ENCODE measurements around the gene PTPN14.

PTPN14 gene

GRCh38 chr1:214567481-214567980 lies 16.1 kb upstream of the PTPN14 start:
- no peak for DNase-seq

DNA sequence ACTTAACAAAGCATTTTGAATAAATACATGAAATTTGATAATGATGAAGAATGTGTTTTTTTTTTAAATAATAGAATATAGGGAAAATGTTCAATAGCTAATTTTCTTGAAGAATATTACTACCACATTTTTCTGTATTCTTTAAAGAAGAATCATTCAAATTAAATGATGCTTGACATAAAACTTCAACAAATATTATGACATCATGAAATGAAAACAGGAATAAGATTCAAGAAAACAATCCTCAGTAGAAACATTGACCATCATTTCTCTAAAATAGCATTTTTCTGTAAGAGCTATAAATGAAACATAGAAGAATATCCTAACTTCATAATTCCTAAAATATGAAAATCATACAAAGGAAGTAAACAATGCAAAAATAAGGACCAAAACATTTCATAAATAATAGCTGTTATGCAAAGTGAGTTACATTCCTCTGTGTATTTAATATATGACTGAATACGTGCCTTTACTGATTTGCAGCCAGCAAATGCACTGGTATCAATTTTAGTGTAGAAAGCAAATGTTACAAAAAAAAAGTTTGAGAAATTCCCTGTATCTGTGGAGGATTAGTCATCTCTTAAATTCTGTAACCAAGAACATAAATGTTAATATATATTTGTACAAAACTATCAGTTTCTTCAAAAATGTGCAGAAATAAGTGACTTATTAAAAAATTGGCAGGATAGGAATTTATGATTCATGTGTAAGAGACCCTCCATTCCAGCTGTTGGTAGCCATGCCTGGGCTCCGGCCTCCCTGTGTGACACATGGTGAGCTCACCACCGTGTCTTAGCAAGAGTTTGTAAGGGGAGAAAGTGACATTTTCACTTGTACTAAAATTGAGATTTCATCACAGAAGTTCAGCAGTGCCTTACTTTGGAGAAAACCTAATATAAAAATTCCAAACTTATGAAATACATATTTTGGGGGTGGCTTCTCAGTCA lies 15.0 kb upstream of the PTPN14 start:
- DNase-seq = no peak

DNA sequence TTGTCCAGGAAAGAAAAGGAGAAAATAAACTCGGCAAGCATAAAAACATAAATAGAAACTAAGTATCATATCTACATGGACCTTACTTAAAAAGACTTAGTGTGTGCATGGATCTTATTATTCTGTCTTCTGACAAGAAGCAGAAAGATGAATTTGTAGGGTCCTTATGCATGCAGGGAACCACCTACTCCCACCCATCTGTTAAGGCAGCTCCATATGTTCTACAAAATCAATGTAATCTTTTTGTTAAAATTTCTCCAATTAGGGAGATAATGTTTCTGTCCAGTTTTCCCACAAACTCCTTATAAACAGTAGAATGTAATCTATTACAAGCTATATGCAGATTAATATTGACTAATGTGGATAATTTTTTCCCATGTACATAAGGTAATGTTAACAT lies 13.9 kb upstream of the PTPN14 start:
- DNase-seq = no peak

DNA sequence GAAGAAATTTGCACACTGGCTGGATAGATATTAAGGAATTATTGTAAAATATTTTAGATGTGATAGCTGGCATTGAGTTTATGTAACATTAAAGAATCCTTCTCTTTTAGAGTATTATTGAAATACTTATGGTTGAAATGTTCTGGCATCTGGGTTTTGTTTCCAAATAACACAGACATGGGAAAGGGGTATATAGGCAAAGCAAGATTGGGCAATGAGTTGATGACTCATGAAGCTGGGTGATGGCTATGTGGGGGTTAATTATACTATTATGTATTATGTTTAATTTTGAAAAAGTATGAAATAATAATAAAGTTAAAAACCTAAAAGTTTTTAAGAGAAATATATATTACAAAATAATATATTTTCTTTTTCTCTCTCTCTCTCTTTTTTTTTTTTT lies 12.5 kb upstream of the PTPN14 start:
- DNase-seq = no peak

DNA sequence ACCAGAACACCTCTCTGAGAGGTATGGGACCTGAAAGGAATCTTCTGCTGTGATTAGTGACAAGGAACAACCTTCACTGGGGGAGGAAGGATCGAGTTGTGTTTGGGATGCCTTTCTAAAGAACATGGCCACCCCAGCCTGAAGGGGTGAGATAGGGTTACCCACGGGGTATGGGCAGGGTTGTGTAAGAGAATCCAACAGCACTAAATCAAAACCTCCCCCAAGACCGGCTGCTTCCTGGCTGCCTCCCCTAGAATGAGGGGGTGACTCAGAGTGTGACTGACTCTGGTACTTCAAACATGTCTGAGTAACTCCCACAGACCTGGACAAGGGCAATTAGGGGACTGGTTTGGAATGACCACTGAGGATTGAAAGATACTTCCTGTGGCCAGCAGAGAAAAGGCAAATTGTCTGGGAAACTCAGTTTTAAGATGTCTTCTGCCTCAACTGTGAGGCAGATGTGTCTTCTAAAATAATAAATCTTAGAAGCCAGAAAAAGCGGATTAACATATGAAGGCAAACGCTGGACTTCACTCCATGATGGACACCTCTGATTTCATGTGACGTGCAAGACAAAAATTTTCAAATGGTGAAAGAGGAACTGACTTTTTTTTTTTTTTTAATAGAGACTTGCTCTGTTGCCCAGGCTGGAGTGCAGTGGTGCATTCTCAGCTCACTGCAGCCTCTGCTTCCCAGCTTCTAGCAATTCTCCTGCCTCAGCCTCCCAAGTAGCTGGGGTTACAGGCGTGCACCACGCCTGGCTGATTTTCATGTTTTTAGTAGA lies 6.7 kb upstream of the PTPN14 start:
- no peak for DNase-seq

DNA sequence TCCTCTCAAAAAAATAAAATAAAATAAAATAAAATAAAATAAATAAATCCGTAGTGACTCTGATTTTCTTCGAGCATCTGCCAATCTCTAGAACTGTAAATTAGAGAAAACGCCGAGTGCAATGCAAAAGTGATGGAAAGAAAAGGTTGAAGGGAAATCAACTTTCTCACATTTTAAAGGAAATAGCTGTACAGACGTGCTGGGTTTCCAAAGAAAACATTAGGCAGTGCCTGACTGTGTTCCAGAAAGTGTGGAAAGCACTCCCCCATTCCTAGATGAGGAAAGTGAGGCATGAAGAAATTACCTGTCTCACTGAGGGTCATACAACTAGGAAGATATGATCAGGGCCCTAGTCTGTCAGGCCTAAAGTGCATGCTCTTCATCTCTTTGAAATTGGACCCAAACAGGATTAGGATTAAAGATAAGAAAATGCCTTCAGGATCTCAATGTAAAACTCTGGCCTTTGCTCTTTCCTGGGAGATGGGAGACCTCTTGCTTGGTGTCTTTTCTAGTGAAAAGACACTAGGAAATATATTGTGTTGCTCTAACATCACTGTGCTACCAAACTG lies 1.8 kb upstream of the PTPN14 start:
- no peak for DNase-seq

GRCh38 chr1:214552174-214552608 lies 789 bp upstream of the PTPN14 start:
- no peak for DNase-seq

- no peak for DNase-seq
These were observed 456 bp downstream of the PTPN14 start for GRCh38 chr1:214550857-214551435.

GRCh38 chr1:214550013-214550856 lies 1.2 kb downstream of the PTPN14 start:
- DNase-seq = no peak

GRCh38 chr1:214549604-214550003 lies 1.8 kb downstream of the PTPN14 start:
- DNase-seq = no peak

- DNase-seq = no peak
These were observed 2.4 kb downstream of the PTPN14 start for GRCh38 chr1:214548988-214549387.

DNA sequence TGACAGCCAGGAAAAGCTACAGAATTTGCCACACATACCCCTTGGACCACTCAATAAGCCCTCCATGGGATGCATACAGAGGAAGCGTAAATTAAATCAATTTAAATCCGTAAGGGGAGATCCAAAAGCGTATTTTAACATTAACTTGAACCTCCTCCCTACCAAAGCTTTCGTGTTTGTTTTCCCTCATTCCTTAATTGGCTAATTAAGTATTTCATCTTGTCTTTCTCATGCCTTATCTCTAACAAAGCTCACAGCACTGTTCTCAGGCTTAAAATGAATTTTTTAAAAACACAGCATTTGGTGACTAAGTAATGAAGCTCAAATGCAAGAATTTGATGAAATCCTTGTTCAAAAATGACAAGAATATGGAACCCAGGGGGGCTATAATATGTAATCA lies 3.1 kb downstream of the PTPN14 start:
- DNase-seq = no peak

DNA sequence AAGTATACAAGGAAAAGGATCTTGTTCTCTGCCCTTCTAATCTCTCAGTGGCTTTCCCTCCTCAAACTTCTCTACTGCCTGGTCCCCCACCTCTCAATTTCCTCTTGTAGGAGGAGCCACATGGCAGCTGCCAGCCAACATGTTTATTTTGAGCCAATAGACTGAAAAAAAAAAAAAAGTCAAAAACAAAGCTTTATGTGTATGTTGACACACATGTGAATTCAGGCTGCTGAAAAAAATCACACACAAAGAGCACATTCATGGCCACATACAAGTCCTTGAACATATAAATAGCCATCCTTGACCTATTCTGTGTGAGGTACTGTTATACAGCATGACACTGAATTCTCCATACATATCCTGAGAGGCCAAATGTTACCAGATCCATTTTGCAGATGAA lies 3.7 kb downstream of the PTPN14 start:
- no peak for DNase-seq

- DNase-seq = no peak
These were observed 4.3 kb downstream of the PTPN14 start for GRCh38 chr1:214546886-214547641.

DNA sequence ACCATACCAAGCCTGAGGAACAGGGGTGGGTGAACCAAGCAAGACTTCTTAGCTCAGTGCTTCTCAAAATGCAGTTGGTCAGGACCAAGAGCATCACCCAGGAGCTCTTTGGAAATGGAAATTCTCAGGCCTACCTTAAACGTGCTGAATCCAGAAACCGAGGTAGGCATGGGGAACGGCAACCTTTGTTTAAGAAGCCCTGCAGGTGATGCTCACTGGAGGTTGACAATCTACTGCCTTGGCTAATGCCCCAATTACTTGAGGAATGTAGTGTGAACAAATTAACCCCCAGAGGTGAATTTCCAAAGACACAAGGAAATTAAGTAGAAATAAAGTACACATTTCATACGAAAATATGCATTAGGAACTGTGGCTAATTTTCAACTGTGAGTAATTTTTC lies 5.3 kb downstream of the PTPN14 start:
- no peak for DNase-seq

- DNase-seq = no peak
These were observed 6.1 kb downstream of the PTPN14 start for GRCh38 chr1:214545293-214545692.

DNA sequence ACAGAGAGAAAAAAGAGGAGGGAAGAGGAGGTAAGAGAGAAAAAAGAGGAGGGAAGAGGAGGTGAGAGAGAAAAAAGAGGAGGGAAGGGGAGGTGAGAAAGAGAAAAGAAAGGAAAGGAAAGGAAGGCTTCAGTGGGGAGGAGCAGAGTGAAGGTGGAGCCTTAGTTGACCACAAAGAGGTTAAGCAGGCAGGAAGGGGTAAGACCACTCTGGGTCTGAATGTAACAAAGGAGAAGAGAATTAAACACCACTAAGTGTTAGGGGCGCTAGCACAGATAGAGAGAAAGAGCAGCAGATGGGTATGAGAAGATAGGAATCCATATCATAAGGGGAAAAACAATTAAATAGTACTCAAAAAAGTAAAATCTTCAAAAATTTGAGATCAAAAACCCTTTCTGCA lies 6.6 kb downstream of the PTPN14 start:
- DNase-seq = no peak

- DNase-seq = no peak
These were observed 8.9 kb downstream of the PTPN14 start for GRCh38 chr1:214542275-214543199.

GRCh38 chr1:214541693-214542092 lies 9.7 kb downstream of the PTPN14 start:
- no peak for DNase-seq

DNA sequence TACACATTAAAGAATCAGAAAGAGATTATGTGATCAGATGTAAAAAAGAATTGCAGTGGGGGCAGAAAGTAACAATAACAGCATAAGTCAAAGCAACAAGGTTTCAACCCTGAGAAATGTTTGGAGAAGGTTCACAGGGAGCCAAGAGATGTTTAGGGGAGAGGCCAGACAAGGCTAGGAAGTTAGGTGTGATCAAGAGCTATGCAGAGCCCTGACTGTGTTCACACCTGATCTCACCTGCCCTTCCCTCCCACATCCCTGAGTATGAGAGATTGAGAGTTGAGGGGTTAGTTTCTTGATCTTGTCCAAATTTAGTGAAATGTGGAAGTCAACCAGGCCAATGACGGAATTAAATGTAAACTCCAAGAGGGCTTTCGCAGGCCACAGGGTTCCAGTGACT lies 10.2 kb downstream of the PTPN14 start:
- DNase-seq = no peak

Measured in CD4-positive, alpha-beta T cell treated with Interleukin-21 for 1 hour (primary cell).